ENCODE data around the gene ENC1. TPM values are rescaled to one million over a fixed set of nuclear protein-coding genes. Genes with fewer than 3 reads are reported as not detected.
"Not testable (repeated sequence)": the region's sequence is repeated elsewhere in the genome, so short reads cannot be mapped to it uniquely, and the experiment has no call there.

ENC1 gene
- total RNA-seq, 4 donors from 2014 or later, result 3.4 to 7.8 (median 4.5) TPM

DNA sequence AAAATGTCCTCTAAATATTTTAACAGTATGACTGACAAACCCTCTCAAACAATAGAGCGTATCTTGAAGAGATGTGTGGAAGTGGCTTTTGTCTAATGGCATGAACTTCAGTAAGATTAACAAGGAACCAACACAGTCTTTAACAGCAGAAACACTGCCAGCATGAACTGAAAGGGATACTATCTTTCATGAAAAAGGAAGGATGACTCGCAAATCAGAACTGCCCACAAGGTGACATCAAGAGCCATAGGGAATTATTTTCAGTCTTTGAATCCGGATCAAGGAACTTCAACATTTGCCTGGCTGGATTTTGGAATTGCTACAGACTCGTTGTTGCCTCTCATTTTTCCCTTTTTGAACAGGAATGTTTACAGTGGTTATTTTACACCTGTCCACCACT, 39.4 kb upstream of the ENC1 start:
- intact Hi-C loops (cut with DNase I), result loop anchor here (10.0 kb wide), 1 partner anchor 225 kb away; no protein-coding TSS in a partner anchor
- H3K4me1 ChIP-seq, result no peaks in the 10 kb centered on the region
- no peak overlapping the region for H3K4me3 ChIP-seq (replicated peaks in 1 of 3)
- H3K9me3 ChIP-seq, result no peaks in the 10 kb centered on the region
- H3K27ac ChIP-seq, result no peak overlapping the region
- DNase-seq, result no peak
- H3K36me3 ChIP-seq, result no peaks in the 10 kb centered on the region
- 73 to 79% methylated on average over 4 of the region's 4 CpGs for WGBS, 2 donors
- TF ChIP-seq, protein P1, sequence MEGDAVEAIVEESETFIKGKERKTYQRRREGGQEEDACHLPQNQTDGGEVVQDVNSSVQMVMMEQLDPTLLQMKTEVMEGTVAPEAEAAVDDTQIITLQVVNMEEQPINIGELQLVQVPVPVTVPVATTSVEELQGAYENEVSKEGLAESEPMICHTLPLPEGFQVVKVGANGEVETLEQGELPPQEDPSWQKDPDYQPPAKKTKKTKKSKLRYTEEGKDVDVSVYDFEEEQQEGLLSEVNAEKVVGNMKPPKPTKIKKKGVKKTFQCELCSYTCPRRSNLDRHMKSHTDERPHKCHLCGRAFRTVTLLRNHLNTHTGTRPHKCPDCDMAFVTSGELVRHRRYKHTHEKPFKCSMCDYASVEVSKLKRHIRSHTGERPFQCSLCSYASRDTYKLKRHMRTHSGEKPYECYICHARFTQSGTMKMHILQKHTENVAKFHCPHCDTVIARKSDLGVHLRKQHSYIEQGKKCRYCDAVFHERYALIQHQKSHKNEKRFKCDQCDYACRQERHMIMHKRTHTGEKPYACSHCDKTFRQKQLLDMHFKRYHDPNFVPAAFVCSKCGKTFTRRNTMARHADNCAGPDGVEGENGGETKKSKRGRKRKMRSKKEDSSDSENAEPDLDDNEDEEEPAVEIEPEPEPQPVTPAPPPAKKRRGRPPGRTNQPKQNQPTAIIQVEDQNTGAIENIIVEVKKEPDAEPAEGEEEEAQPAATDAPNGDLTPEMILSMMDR (IDR thresholded peaks at IDR 0.05), result no peak
- no peak for TF ChIP-seq POLR2A (IDR thresholded peaks at IDR 0.05)
- no peaks in the 10 kb centered on the region for H3K27me3 ChIP-seq

DNA sequence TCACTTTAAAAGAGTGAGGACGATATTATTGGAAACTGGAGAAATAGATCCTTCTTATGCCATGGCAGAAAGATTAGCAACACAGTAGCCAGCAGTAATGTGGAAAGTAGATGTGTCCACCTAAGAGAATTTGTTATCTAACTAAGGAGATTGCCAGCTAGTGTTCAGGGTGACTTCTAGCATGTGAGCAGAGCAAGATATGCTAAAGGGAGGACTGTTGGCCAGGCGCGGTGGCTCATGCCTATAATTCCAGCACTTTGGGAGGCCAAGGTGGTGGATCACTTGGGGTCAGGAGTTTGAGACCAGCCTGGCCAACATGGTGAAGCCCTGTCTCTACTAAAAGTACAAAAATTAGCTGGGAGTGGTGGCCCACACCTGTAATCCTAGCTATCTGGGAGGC, 38.8 kb upstream of the ENC1 start:
- H3K36me3 ChIP-seq; H3K4me1 ChIP-seq; intact Hi-C loops (cut with DNase I); H3K27ac ChIP-seq; H3K9me3 ChIP-seq; H3K4me3 ChIP-seq (replicated peaks in 1 of 3); DNase-seq; H3K27me3 ChIP-seq: not testable (repeated sequence)
- 96 to 97% methylated on average over 3 of the region's 3 CpGs for WGBS, 2 donors

DNA sequence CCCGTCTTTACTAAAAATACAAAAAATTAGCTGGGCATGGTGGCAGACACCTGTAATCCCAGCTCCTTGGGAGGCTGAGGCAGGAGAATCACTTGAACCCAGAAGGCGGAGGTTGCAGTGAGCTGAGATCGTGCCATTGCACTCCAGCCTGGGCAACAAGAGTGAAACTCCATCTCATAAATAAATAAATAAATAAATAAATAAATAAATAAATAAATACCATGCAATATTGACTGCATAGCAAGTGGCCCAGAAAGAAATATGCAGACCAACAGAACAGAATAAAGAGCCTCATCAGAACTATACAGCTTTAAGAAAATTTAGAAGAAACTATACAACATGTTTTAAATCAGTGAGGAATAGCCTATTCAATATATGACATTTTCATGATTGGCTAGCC, 37.6 kb upstream of the ENC1 start:
- DNase-seq; H3K27me3 ChIP-seq; intact Hi-C loops (cut with DNase I); H3K27ac ChIP-seq; H3K36me3 ChIP-seq; H3K9me3 ChIP-seq; H3K4me1 ChIP-seq; H3K4me3 ChIP-seq (replicated peaks in 1 of 3): not testable (repeated sequence)
- WGBS, 2 donors, result 97 to 100% methylated on average over 3 of the region's 3 CpGs

DNA sequence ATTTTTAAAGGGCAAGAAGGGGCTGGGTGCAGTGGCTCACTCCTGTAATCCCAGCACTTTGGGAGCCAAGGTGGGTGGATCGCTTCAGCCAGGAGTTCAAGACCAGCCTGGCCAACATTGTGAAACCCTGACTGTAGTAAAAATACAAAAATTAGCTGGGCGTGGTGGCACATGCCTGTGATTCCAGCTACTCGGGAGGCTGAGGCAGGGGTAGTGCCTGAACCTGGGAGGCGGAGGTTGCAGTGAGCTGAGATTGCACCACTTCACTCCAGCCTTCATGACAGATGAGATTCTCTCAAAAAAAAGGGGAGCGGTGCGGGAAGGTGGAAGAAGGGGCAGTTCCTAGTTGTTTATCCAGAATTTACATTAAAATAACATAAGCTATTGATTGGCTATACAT, 35.9 kb upstream of the ENC1 start:
- H3K36me3 ChIP-seq; H3K27me3 ChIP-seq; H3K9me3 ChIP-seq; DNase-seq; H3K4me3 ChIP-seq (replicated peaks in 1 of 3); intact Hi-C loops (cut with DNase I); H3K4me1 ChIP-seq; H3K27ac ChIP-seq: not testable (repeated sequence)
- 92 to 95% methylated on average over 6 of the region's 6 CpGs for WGBS, 2 donors

DNA sequence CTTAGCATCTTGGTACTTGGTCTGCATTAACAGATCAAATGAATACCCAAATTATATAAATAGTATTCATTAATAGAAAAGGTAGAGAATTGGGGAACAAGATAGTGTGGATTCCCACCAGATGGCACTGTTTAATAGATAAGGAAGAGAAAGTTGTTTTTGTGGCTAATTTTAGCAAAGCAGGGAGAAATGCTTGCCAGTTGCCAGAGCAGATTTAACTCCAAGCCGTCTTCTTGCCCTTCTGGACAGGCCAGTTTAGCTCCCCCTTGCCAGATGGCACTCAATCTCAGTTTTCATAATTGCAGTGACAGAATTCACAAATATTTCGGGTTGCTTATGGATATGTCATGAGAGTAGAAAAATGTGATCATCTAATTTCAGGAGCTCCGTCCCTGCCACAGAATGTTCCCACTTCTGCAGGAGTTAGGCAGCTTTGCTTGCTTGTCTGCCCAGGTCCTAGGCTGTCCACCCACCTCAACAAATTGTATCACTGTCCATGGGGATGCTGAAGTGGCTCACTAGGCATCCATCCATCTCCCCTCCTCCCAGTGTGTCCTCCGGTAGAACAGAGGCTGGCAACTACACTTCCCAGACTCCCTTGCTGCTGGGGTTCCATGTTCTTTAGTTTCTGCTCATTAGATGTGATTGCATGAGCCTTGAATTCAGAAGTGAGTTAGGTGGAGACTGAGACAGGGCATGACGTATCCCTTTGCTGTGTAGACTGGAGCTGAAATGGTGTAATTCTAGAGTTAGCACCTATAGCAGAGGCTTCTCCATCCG, 32.7 kb upstream of the ENC1 start:
- no peak overlapping the region for H3K4me3 ChIP-seq (replicated peaks in 1 of 3)
- no peak for TF ChIP-seq POLR2A (IDR thresholded peaks at IDR 0.05)
- TF ChIP-seq, protein P1 (IDR thresholded peaks at IDR 0.05), result peak in 5 of 6 experiments; percentile 9 to 48 (median 45)
- H3K36me3 ChIP-seq, result no peaks in the 10 kb centered on the region
- H3K9me3 ChIP-seq, result no peaks in the 10 kb centered on the region
- 66 to 70% methylated on average over 5 to 6 of the region's 6 CpGs for WGBS, 2 donors
- H3K27me3 ChIP-seq, result no peaks in the 10 kb centered on the region
- peak overlapping the region in 1 of 3 donors; percentile 11 for H3K27ac ChIP-seq
- DNase-seq, result no peak
- intact Hi-C loops (cut with DNase I), result no loop called here
- H3K4me1 ChIP-seq, result peaks cover 0 to 3% of the 10 kb centered on the region in 2 donors

DNA sequence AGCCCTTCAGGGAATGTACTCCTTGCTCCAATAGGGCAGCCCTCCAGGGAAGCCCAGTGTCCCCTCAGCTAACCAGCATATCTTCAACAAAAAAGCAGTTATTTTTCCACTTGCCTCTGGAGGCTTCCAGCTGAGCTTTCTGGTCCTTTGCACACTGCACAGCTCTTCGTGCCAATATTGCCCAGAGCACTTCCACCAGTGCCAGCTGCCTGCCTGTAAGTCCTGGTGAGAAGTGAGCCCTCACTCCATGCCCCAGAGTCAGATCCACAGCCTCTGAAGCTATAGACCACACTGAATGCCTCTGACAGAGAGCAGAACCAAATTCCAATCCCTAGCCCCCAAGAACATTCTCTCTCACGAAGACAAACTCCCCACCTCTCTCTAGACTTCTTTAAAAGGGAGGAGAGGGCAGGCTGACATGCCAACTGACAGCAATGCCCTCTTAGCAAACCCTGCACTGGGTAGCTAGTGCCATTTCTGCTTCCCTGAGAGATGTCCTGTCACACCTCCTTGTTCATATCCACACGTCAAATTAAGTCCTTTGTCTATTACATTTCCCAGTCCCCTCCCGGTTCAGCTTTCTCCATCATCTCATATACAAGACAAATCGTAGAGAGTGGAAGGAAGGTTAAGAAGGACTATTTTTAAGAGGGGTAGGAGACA, 31.8 kb upstream of the ENC1 start:
- H3K9me3 ChIP-seq, result no peaks in the 10 kb centered on the region

More for the DNA sequence above, 31.8 kb upstream of the ENC1 start:
- 67 to 73% methylated on average over 5 of the region's 5 CpGs for WGBS, 2 donors
- no peaks in the 10 kb centered on the region for H3K36me3 ChIP-seq
- TF ChIP-seq POLR2A (IDR thresholded peaks at IDR 0.05), result no peak
- TF ChIP-seq, protein P1 (IDR thresholded peaks at IDR 0.05), result no peak
- H3K4me1 ChIP-seq, result peaks cover 0 to 3% of the 10 kb centered on the region in 2 donors
- no peak for DNase-seq
- no peak overlapping the region for H3K27ac ChIP-seq
- intact Hi-C loops (cut with DNase I), result no loop called here
- no peaks in the 10 kb centered on the region for H3K27me3 ChIP-seq
- H3K4me3 ChIP-seq (replicated peaks in 1 of 3), result no peak overlapping the region

All from thyroid gland (tissue), 4 donors.